Measurements from ENCODE around the gene TTF2.

TTF2 gene

GRCh38 chr1:117068580-117068979, 8.5 kb downstream of the TTF2 start:
- Histone ChIP-seq H4K20me1 (ENCODE audit: insufficient read depth, low read length) (peaks cover 7% of the 10 kb centered on the region), H3K27ac (ENCODE audit: low read length) (no peak overlapping the region), H3K27me3 (ENCODE audit: insufficient read depth, low read length, poor library complexity) (no peaks in the 10 kb centered on the region), H3K9ac (ENCODE audit: low read depth, low read length) (no peak overlapping the region), H3K36me3 (ENCODE audit: insufficient read depth, low read length) (peaks cover 87% of the 10 kb centered on the region), H2AFZ (ENCODE audit: low read depth, low read length) (no peak overlapping the region), H3K9me3 (ENCODE audit: insufficient read depth, low read length, severe bottlenecking) (no peaks in the 10 kb centered on the region), H3K4me3 (ENCODE audit: low read depth in 1 of 2, low read length in 2 of 2) (no peak overlapping the region), H3K4me1 (ENCODE audit: insufficient read depth, low read length) (peaks cover 9% of the 10 kb centered on the region), H3K79me2 (ENCODE audit: insufficient read depth, low read length) (peaks cover 81% of the 10 kb centered on the region), H3K4me2 (ENCODE audit: insufficient read depth, low read length) (no peak overlapping the region)
- DNase-seq (no peak), ATAC-seq (ENCODE audit: insufficient read depth, low read depth) (no peak)
- TF ChIP-seq CTCF (IDR thresholded peaks at IDR 0.05; ENCODE audit: borderline replicate concordance, extremely low read depth, low read length, poor library complexity, severe bottlenecking) (no peak), EZH2 (IDR thresholded peaks at IDR 0.05; ENCODE audit: borderline replicate concordance, low read depth, low read length, severe bottlenecking) (no peak)

- DNase-seq (no peak), ATAC-seq (ENCODE audit: insufficient read depth, low read depth) (0 out of 3 replicates have a peak, but pooled peaks have one; percentile 27)
- Histone ChIP-seq H3K36me3 (ENCODE audit: insufficient read depth, low read length) (peaks cover 88% of the 10 kb centered on the region), H3K4me3 (ENCODE audit: low read depth in 1 of 2, low read length in 2 of 2) (no peak overlapping the region), H2AFZ (ENCODE audit: low read depth, low read length) (no peak overlapping the region), H3K27ac (ENCODE audit: low read length) (peak overlapping the region; percentile 43), H4K20me1 (ENCODE audit: insufficient read depth, low read length) (peaks cover 7% of the 10 kb centered on the region), H3K79me2 (ENCODE audit: insufficient read depth, low read length) (peaks cover 76% of the 10 kb centered on the region), H3K9ac (ENCODE audit: low read depth, low read length) (no peak overlapping the region), H3K9me3 (ENCODE audit: insufficient read depth, low read length, severe bottlenecking) (no peaks in the 10 kb centered on the region), H3K4me2 (ENCODE audit: insufficient read depth, low read length) (no peak overlapping the region), H3K27me3 (ENCODE audit: insufficient read depth, low read length, poor library complexity) (no peaks in the 10 kb centered on the region), H3K4me1 (ENCODE audit: insufficient read depth, low read length) (peaks cover 2% of the 10 kb centered on the region; the same call in 1 of the 2 replicates)
- TF ChIP-seq CTCF (IDR thresholded peaks at IDR 0.05; ENCODE audit: borderline replicate concordance, extremely low read depth, low read length, poor library complexity, severe bottlenecking) (no peak), EZH2 (IDR thresholded peaks at IDR 0.05; ENCODE audit: borderline replicate concordance, low read depth, low read length, severe bottlenecking) (no peak)
These were observed 9.2 kb downstream of the TTF2 start for GRCh38 chr1:117069220-117069844.

- peaks cover 7% of the 10 kb centered on the region for H4K20me1 ChIP-seq (ENCODE audit: insufficient read depth, low read length)
- peaks cover 88% of the 10 kb centered on the region for H3K36me3 ChIP-seq (ENCODE audit: insufficient read depth, low read length)
- DNase-seq: no peak
- TF ChIP-seq EZH2 (IDR thresholded peaks at IDR 0.05; ENCODE audit: borderline replicate concordance, low read depth, low read length, severe bottlenecking): no peak
- no peak for TF ChIP-seq CTCF (IDR thresholded peaks at IDR 0.05; ENCODE audit: borderline replicate concordance, extremely low read depth, low read length, poor library complexity, severe bottlenecking)
- H3K4me1 ChIP-seq (ENCODE audit: insufficient read depth, low read length): no peaks in the 10 kb centered on the region; the same call in 1 of the 2 replicates
- no peak overlapping the region for H3K4me3 ChIP-seq (ENCODE audit: low read depth in 1 of 2, low read length in 2 of 2)
- no peak overlapping the region for H3K9ac ChIP-seq (ENCODE audit: low read depth, low read length)
- H3K9me3 ChIP-seq (ENCODE audit: insufficient read depth, low read length, severe bottlenecking): no peaks in the 10 kb centered on the region
- H3K4me2 ChIP-seq (ENCODE audit: insufficient read depth, low read length): no peak overlapping the region
- ATAC-seq (ENCODE audit: insufficient read depth, low read depth): no peak
- no peak overlapping the region for H2AFZ ChIP-seq (ENCODE audit: low read depth, low read length)
- H3K27me3 ChIP-seq (ENCODE audit: insufficient read depth, low read length, poor library complexity): no peaks in the 10 kb centered on the region
- peaks cover 68% of the 10 kb centered on the region for H3K79me2 ChIP-seq (ENCODE audit: insufficient read depth, low read length)
- H3K27ac ChIP-seq (ENCODE audit: low read length): no peak overlapping the region
These were observed 10.0 kb downstream of the TTF2 start for GRCh38 chr1:117070124-117070523.

Measured in DND-41 (cell line).